ENCODE results near the gene TUBA4B.
"Not testable (repeated sequence)": the region's sequence is repeated elsewhere in the genome, so short reads cannot be mapped to it uniquely, and the experiment has no call there.

TUBA4B gene

GRCh38 chr2:219277703-219278654 is 24.9 kb downstream of the TUBA4B start:
- DNase-seq, result peak; percentile 63

DNA sequence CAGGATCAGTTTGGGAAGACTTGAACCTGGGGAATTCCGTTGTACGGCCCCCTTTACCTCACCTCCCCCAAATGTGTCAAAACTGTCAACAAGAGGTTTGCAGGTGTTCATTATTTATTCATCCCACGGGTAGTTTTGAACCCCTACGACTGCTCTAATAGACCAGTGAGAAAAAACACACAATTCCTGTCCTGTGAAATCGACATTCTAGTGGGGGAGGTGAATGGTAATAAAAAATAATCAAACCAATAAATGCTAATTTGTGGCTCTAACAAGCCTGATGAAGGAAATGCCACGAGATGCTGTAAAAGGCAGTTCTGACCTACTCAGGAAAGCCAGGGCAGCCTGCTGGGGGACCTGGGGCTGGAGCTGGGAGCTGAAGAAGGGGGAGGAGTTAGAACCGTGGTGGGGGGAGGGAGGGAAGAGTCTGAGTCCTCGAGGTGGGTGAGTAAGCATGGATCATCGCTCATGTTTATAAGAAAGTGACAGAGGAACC is 25.7 kb downstream of the TUBA4B start:
- no peak for DNase-seq

GRCh38 chr2:219279151-219279915 is 26.3 kb downstream of the TUBA4B start, which contains the start of gene DNAJB2:
TSS of gene DNAJB2 (plus strand) at chr2:219279366. CDS start at chr2:219279834, 468 bp downstream.
- peak; percentile 96 for DNase-seq

- no peak for DNase-seq
Observed at GRCh38 chr2:219279916-219280516, 27.0 kb downstream of the TUBA4B start.

- peak; percentile 4 for DNase-seq
Observed at GRCh38 chr2:219280651-219281050, 27.6 kb downstream of the TUBA4B start.

DNA sequence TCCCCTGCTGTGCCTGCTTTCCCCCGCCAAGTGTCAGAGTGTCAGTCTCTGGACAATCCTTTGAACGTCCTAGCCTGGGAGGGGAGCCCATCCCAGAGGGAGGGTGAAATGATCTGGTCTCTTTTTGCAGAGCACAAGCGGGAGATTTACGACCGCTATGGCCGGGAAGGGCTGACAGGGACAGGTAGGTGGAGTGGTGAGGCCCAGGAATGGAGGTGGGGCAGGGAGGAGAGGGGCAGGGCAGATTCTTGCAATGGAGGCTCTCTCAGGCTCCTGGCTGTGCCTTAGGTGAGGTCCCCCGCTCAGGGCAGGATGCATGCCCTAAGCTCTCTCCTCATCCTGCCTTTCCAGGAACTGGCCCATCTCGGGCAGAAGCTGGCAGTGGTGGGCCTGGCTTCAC is 28.5 kb downstream of the TUBA4B start:
- no peak for DNase-seq

DNA sequence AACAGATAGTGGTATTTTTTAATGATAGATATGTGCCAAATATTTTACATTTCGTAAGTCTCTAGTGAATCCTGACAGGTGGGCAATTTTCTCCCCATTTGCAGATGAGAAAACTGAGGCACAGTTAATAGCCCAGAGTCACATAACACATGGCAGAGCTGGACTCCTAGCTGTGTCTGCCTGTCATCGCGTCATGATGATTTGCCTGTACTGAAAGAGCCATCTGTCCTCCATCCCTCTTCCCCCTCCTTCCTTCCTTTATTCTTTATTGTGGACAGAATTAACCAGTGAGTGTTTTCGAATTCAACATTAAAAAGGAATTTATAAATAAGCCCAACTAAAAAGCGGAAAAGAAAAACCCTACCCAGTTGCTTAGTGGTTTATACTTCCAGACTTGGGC is 29.3 kb downstream of the TUBA4B start:
- DNase-seq, result no peak

- no peak for DNase-seq
Observed at GRCh38 chr2:219282943-219283581, 30.0 kb downstream of the TUBA4B start.

- no peak for DNase-seq
Observed at GRCh38 chr2:219284501-219285372, 31.7 kb downstream of the TUBA4B start.

DNA sequence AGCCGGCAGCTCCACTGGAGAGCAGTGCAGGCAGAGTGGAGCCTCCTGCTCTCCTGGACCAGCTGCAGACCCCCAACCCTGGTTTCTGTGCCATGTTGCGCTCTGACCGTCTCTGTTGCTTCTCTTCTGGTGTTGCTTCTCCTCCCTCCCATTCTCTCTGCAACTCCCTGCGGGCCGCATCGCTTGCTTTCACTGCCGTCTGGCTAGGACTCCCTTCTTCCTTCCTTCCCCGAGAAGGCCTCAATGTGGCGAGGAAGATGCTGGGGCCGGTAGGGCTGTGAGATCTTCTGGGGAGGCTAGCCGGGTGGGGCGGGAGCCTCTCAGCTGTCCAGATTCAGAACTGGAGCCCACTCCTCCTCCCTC is 32.3 kb downstream of the TUBA4B start:
- DNase-seq, result no peak

GRCh38 chr2:219285894-219286425 is 32.9 kb downstream of the TUBA4B start:
- peak; percentile 6 for DNase-seq

GRCh38 chr2:219286436-219287115 is 33.5 kb downstream of the TUBA4B start:
- DNase-seq, result peak; percentile 17

GRCh38 chr2:219287116-219287440 is 34.0 kb downstream of the TUBA4B start:
- DNase-seq, result not testable (repeated sequence)

DNA sequence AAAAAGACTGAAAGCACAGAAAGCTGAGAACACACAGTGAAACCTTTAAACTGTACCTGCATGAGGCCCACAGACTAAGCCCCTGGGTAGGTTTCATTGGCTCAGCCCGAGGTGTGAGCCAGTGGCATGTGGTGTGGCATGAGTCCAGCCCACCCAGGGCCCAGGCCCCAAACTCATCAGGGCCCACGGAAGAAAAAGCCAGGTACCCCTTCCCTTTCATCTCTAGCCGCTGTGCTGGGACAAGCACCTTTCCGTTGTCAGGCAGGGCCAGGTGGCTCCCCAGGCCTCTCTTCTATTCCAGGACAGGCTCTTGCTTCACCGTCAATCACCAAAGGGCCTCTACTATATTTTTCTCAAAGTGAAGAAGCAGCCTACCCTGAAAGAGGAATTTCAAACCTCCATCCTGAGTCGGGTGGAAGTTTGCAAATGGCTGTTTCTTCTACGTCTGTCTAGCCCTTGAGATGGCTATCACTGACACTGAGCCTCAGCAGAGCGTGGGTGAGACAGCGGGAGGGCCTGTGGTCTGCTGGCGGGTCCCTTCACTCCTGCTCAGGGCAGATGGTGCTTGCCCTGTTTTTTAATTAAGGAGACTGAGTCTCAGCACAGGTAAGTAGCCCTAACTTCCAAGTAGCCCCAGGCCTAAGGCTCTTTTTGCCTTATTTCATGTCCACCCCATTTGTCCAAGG is 34.7 kb downstream of the TUBA4B start:
- DNase-seq, result no peak

GRCh38 chr2:219289195-219289536 is 36.1 kb downstream of the TUBA4B start:
- DNase-seq, result peak; percentile 35

DNA sequence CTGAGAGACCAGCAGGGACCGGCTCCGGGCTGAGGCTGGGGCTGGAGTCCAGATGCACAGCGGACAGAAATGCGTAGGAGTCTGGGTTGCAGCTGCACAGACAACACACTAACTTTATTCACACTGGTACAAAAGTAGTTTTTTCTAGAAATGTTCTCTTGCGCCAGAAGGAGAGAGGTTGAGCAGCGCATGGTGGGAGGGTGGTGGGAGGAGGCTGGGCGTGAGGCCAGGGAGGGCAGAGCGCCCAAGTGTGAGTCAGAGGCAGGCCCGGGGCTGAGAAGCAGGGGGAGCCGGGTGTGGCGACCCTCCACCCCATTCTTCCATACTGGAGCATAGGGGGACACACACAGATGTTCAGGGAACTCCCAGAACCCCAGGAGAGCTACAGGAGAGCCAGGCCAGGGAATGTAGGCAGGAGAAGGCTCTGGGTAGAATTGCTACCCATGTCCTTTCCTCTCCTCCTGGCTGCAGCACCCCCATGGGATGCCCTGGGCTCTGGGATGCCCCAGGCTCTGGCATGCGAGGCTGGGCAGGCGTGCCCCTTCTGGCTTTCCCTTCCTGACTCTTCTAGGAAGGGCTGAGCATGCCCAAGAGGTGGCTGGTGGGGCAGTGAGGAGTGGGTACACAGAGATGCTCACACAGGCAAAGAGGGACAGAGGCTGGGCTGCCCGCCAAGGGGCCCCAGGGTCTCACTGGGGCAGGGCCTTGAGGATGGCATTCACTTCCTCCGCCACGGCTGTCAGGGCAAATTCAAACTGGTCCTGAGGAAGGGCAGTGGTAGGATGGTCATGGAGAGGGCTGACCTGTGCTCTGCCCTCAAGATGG is 36.7 kb downstream of the TUBA4B start:
- DNase-seq, result peak; percentile 35

- DNase-seq, result no peak
Observed at GRCh38 chr2:219290381-219291171, 37.5 kb downstream of the TUBA4B start.

- no peak for DNase-seq
Observed at GRCh38 chr2:219291394-219291793, 38.4 kb downstream of the TUBA4B start.
